H9 (cell line): ENCODE data around the gene SRC. TPM values are rescaled to one million over a fixed set of nuclear protein-coding genes. Genes with fewer than 3 reads are reported as not detected.

Experiments used
- DNase-seq: peaks from one replicate; pipeline ENCODE4 v3.0.0-alpha.2; 2017
- H2AFZ ChIP-seq: one replicate; pipeline ENCODE4 v1.6.1; 2013; ENCODE audit warnings: mild to moderate bottlenecking, low read length, control low read depth, moderate library complexity
- H2AK5ac ChIP-seq: 2 replicates; pipeline ENCODE4 v1.6.1; 2013; ENCODE audit warnings: low read length, control low read depth, mixed read lengths; ENCODE audit not compliant: insufficient read length
- H2BK120ac ChIP-seq: one replicate; pipeline ENCODE4 v1.6.1; 2013; ENCODE audit warnings: low read depth, mild to moderate bottlenecking, low read length, control low read depth, inconsistent platforms; ENCODE audit not compliant: poor library complexity, severe bottlenecking
- H2BK12ac ChIP-seq: 2 replicates; pipeline ENCODE4 v1.6.1; 2013; ENCODE audit warnings: low read length, control low read depth, mixed read lengths, low read depth; ENCODE audit not compliant: insufficient read length
- H2BK15ac ChIP-seq: 2 replicates; pipeline ENCODE4 v1.6.1; 2013; ENCODE audit warnings: low read depth, low read length, control low read depth
- H2BK20ac ChIP-seq: one replicate; pipeline ENCODE4 v1.6.1; 2013; ENCODE audit warnings: low read depth, mild to moderate bottlenecking, low read length, control low read depth, inconsistent platforms; ENCODE audit not compliant: poor library complexity, severe bottlenecking
- H2BK5ac ChIP-seq: 2 replicates; pipeline ENCODE4 v1.6.1; 2013; ENCODE audit warnings: low read length, control low read depth, mixed read lengths; ENCODE audit not compliant: insufficient read length
- H3K14ac ChIP-seq: 2 replicates; pipeline ENCODE4 v1.6.1; 2013; ENCODE audit warnings: low read length, control low read depth; ENCODE audit not compliant: insufficient read depth
- H3K18ac ChIP-seq: 2 replicates; pipeline ENCODE4 v1.6.1; 2013; ENCODE audit warnings: low read depth, mild to moderate bottlenecking, mixed read lengths, low read length, control low read depth; ENCODE audit not compliant: insufficient read length
- H3K23ac ChIP-seq: 2 replicates; pipeline ENCODE4 v1.6.1; 2013; ENCODE audit warnings: low read length, control low read depth, mixed read lengths, low read depth; ENCODE audit not compliant: insufficient read length
- H3K23me2 ChIP-seq: 2 replicates; pipeline ENCODE4 v1.6.1; 2013; ENCODE audit warnings: low read depth, mild to moderate bottlenecking, mixed read lengths, low read length, control low read depth; ENCODE audit not compliant: insufficient read length, poor library complexity, severe bottlenecking
- H3K27ac ChIP-seq: 2 replicates; pipeline ENCODE4 v1.5.1; 2013; ENCODE audit warnings: low read length, control low read depth, mixed read lengths, low read depth; ENCODE audit not compliant: insufficient read length
- H3K27me3 ChIP-seq: 2 replicates; pipeline ENCODE4 v1.6.1; 2013; ENCODE audit warnings: low read length, control low read depth, inconsistent platforms; ENCODE audit not compliant: insufficient read depth
- H3K4ac ChIP-seq: 2 replicates; pipeline ENCODE4 v1.6.1; 2013; ENCODE audit warnings: low read depth, mild to moderate bottlenecking, control low read depth, inconsistent platforms, low read length, moderate library complexity
- H3K4me1 ChIP-seq: 2 replicates; pipeline ENCODE4 v1.6.1; 2013; ENCODE audit warnings: low read length, control low read depth, inconsistent platforms; ENCODE audit not compliant: insufficient read depth
- H3K4me2 ChIP-seq: 2 replicates; pipeline ENCODE4 v1.6.1; 2013; ENCODE audit warnings: low read length, control low read depth, mixed read lengths; ENCODE audit not compliant: insufficient read length, insufficient read depth
- H3K56ac ChIP-seq: 2 replicates; pipeline ENCODE4 v1.6.1; 2013; ENCODE audit warnings: low read depth, mild to moderate bottlenecking, mixed read lengths, low read length, control low read depth; ENCODE audit not compliant: insufficient read length
- H3K79me1 ChIP-seq: 2 replicates; pipeline ENCODE4 v1.6.1; 2013; ENCODE audit warnings: low read depth, mild to moderate bottlenecking, moderate library complexity, low read length, control low read depth, inconsistent platforms; ENCODE audit not compliant: insufficient read depth, poor library complexity, severe bottlenecking
- H3K79me2 ChIP-seq: 2 replicates; pipeline ENCODE4 v1.6.1; 2013; ENCODE audit warnings: low read length, control low read depth, inconsistent platforms; ENCODE audit not compliant: insufficient read depth
- H3K9ac ChIP-seq: 2 replicates; pipeline ENCODE4 v1.6.1; 2013; ENCODE audit warnings: low read length, control low read depth, mixed read lengths; ENCODE audit not compliant: insufficient read length; ENCODE audit errors: extremely low read depth
- H3K9me3 ChIP-seq: one replicate; pipeline ENCODE4 v1.6.1; 2013; ENCODE audit warnings: low read depth, low read length, inconsistent platforms; ENCODE audit not compliant: control insufficient read depth
- H3T11ph ChIP-seq: one replicate; pipeline ENCODE4 v1.6.1; 2013; ENCODE audit warnings: mild to moderate bottlenecking, low read length, control low read depth, inconsistent platforms
- H4K20me1 ChIP-seq: one replicate; pipeline ENCODE4 v1.6.1; 2013; ENCODE audit not compliant: control insufficient read depth, insufficient read length, insufficient read depth
- H4K5ac ChIP-seq: 2 replicates; pipeline ENCODE4 v1.6.1; 2013; ENCODE audit warnings: low read depth, mild to moderate bottlenecking, mixed read lengths, low read length, control low read depth; ENCODE audit not compliant: insufficient read length
- H4K8ac ChIP-seq: replicated peaks from 2 replicates; pipeline ENCODE4 v1.6.1; 2013; ENCODE audit warnings: low read length, control low read depth, mixed read lengths, low read depth; ENCODE audit not compliant: insufficient read length
- H4K91ac ChIP-seq: 2 replicates; pipeline ENCODE4 v1.6.1; 2013; ENCODE audit warnings: low read depth, mild to moderate bottlenecking, moderate library complexity, mixed read lengths, low read length, control low read depth; ENCODE audit not compliant: insufficient read length
- H3K27ac Mint-ChIP-seq, 3 experiments: 2 replicates in 2 of 3; 3 replicates in 1 of 3; pipeline ENCODE4 v1.8.0; 2020 to 2021; ENCODE audit warnings: mixed read lengths in 3 of 3, mild to moderate bottlenecking in 1 of 3, moderate library complexity in 1 of 3
- H3K27me3 Mint-ChIP-seq: 2 replicates; pipeline ENCODE4 v1.8.0; 2021; ENCODE audit warnings: low read depth, mild to moderate bottlenecking, moderate library complexity, mixed read lengths
- H3K36me3 Mint-ChIP-seq, 3 experiments: 2 replicates in 2 of 3; 3 replicates in 1 of 3; pipeline ENCODE4 v1.8.0; 2020 to 2021; ENCODE audit warnings: low read depth in 3 of 3, mixed read lengths in 3 of 3; ENCODE audit not compliant: insufficient read depth in 1 of 3
- H3K4me1 Mint-ChIP-seq, 2 experiments: 2 replicates each; pipeline ENCODE4 v1.8.0; 2020; ENCODE audit warnings: mixed read lengths in 2 of 2
- H3K4me3 Mint-ChIP-seq, 2 experiments: 2 replicates in 1 of 2; 3 replicates in 1 of 2; pipeline ENCODE4 v1.8.0; 2020 to 2021; ENCODE audit warnings: mild to moderate bottlenecking in 2 of 2, mixed read lengths in 2 of 2, moderate library complexity in 1 of 2
- H3K9me3 Mint-ChIP-seq, 2 experiments: 2 replicates in 1 of 2; 3 replicates in 1 of 2; pipeline ENCODE4 v1.8.0; 2020; ENCODE audit warnings: mild to moderate bottlenecking in 2 of 2, mixed read lengths in 2 of 2, moderate library complexity in 1 of 2
- WGBS: extraction: QIAGEN DNeasy Blood & Tissue Kit; methylation state at CpG from one replicate; pipeline ENCODE4 v1.1.7; 2013; ENCODE audit warnings: missing lambda C conversion rate, low lambda C conversion rate, mixed read lengths; ENCODE audit not compliant: insufficient read length; ENCODE audit errors: extremely low coverage; 5-methylcytosine and 5-hydroxymethylcytosine counted together
- total RNA-seq: library from RNA; stranded (reverse); gene quantifications from 2 replicates; pipeline ENCODE4 v1.2.1, GENCODE V29; 2021
- TF ChIP-seq, protein P1 (sequence below): fragments of 200-600 bp; sonication (generic); conservative IDR thresholded peaks from 3 replicates; pipeline ENCODE4 v1.8.0; 2021; ENCODE audit warnings: antibody characterized with exemption, mild to moderate bottlenecking

The SRC gene
- total RNA-seq, 1 experiment from 2014 or later: 44.5 TPM

DNA sequence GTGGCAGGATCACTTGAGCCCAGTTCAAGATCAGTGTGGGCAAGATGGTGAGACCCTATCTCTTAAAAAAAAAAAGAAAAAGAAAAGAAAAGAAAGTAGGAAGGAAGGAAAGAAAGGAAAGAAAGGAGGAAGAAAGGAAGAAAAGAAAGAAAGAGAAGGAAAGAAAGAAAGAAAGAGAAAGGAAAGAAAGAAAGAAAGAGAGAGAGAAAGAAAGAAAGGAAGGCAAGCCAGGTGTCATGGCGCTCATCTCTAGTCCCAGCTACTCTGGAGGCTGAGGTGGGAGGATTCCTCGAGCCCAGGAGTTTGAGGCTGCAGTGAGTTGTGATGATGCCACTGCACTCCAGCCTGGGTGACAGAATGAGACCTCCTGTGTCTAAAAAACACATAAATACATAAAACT lies 11.5 kb upstream of the SRC start:
- Mint-ChIP-seq H3K36me3 (no peaks in the 10 kb centered on the region; a peak in 1 of 7 replicates), H3K9me3 (no peaks in the 10 kb centered on the region), H3K27me3 (no peaks in the 10 kb centered on the region), H3K27ac (no peak overlapping the region), H3K4me3 (no peak overlapping the region), H3K4me1 (peaks cover 17 to 23% of the 10 kb centered on the region in 2 experiments)
- Histone ChIP-seq H3T11ph (no peak overlapping the region), H2BK20ac (no peak overlapping the region), H2BK15ac (no peak overlapping the region), H3K23me2 (no peaks in the 10 kb centered on the region), H2BK5ac (no peak overlapping the region), H3K14ac (no peak overlapping the region), H4K8ac (no peak overlapping the region), H3K4me2 (no peak overlapping the region), H3K9me3 (no peaks in the 10 kb centered on the region), H3K79me1 (no peaks in the 10 kb centered on the region), H3K4ac (no peak overlapping the region), H4K5ac (no peak overlapping the region), H3K18ac (no peak overlapping the region), H3K23ac (no peak overlapping the region), H2BK12ac (no peak overlapping the region), H2AFZ (no peak overlapping the region), H2BK120ac (no peak overlapping the region), H4K91ac (no peak overlapping the region), H3K27me3 (no peaks in the 10 kb centered on the region; the same call in none of the 2 replicates), H3K4me1 (no peaks in the 10 kb centered on the region), H2AK5ac (no peak overlapping the region), H3K27ac (no peak overlapping the region), H3K79me2 (no peaks in the 10 kb centered on the region), H3K9ac (no peak overlapping the region), H4K20me1 (no peaks in the 10 kb centered on the region), H3K56ac (no peak overlapping the region)
- TF ChIP-seq, protein P1, sequence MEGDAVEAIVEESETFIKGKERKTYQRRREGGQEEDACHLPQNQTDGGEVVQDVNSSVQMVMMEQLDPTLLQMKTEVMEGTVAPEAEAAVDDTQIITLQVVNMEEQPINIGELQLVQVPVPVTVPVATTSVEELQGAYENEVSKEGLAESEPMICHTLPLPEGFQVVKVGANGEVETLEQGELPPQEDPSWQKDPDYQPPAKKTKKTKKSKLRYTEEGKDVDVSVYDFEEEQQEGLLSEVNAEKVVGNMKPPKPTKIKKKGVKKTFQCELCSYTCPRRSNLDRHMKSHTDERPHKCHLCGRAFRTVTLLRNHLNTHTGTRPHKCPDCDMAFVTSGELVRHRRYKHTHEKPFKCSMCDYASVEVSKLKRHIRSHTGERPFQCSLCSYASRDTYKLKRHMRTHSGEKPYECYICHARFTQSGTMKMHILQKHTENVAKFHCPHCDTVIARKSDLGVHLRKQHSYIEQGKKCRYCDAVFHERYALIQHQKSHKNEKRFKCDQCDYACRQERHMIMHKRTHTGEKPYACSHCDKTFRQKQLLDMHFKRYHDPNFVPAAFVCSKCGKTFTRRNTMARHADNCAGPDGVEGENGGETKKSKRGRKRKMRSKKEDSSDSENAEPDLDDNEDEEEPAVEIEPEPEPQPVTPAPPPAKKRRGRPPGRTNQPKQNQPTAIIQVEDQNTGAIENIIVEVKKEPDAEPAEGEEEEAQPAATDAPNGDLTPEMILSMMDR: no peak
- WGBS: no CpG with 5 or more reads among the region's 2 CpGs
- DNase-seq: no peak
